ENCODE data around the gene CSPG5.

DNA sequence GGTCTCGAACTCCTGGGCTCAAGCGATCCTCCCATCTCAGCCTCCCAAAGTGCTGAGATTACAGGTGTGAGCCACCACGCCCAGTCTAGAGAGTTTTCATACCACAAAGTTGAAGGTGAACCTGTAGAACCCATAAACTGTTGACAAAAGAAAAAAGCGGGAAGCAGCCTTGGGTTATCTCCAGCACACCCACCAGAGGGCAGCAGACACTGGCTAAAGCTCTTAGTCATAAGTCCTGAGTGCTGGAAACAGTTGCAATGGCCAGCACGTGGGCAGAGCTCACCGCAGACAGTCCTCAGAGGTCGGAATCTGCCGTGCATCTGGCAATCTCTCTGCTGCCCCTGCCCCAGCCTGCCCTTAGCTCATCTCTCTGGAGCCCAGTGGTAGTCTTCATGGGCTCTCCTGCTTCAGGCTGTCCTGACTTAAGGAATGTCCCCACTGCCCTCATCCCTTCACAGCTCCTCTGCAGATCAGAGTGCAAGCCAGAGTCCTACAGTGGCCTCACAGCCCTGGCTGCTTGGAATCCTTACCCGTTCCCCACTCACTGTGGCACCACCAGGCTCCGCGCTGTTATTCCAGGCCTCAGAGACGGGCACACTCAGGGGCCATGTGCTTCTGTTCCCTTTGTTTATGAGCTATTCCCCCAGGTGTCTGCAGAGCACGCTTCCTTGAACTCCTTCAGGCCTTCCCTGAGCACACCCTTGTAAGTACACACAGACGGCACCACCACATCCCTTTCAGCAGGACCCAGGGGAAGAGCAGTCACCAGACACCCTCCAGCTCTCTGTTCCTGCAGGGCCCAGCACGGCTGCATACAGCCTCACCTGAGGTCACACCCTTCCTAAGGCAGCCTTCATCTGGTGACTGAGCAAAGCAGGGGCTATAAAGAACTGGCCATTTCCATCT is 56.3 kb downstream of the CSPG5 start:
- TF ChIP-seq, protein P1, sequence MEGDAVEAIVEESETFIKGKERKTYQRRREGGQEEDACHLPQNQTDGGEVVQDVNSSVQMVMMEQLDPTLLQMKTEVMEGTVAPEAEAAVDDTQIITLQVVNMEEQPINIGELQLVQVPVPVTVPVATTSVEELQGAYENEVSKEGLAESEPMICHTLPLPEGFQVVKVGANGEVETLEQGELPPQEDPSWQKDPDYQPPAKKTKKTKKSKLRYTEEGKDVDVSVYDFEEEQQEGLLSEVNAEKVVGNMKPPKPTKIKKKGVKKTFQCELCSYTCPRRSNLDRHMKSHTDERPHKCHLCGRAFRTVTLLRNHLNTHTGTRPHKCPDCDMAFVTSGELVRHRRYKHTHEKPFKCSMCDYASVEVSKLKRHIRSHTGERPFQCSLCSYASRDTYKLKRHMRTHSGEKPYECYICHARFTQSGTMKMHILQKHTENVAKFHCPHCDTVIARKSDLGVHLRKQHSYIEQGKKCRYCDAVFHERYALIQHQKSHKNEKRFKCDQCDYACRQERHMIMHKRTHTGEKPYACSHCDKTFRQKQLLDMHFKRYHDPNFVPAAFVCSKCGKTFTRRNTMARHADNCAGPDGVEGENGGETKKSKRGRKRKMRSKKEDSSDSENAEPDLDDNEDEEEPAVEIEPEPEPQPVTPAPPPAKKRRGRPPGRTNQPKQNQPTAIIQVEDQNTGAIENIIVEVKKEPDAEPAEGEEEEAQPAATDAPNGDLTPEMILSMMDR (IDR thresholded peaks at IDR 0.05), result peak; percentile 88
- TF ChIP-seq ZFX (IDR thresholded peaks at IDR 0.05; ENCODE audit: borderline replicate concordance), result no peak
